Neural progenitor cell (in vitro differentiated cells): ENCODE data around the gene RAP1GDS1. TPM values are rescaled to one million over a fixed set of nuclear protein-coding genes. Genes with fewer than 3 reads are reported as not detected.
A peak's percentile ranks its signal among the peaks of the same experiment; 100 is the strongest.
"Not testable (repeated sequence)": the region's sequence is repeated elsewhere in the genome, so short reads cannot be mapped to it uniquely, and the experiment has no call there.

Experiments
- DNase-seq: peaks from one replicate; pipeline ENCODE4 v3.0.0-alpha.2; 2016; ENCODE audit warnings: low spot score
- H2AFZ ChIP-seq: fragments of 200-600 bp; sonication (generic); replicated peaks from 2 replicates; pipeline ENCODE4 v1.6.1; 2016; ENCODE audit warnings: antibody characterized with exemption
- H3F3A ChIP-seq: fragments of 200-600 bp; sonication (generic); 2 replicates; pipeline ENCODE4 v1.6.1; 2016; ENCODE audit warnings: antibody characterized with exemption, low read depth
- H3K27ac ChIP-seq: fragments of 200-600 bp; sonication (generic); 2 replicates; pipeline ENCODE4 v1.5.1; 2016; ENCODE audit warnings: mild to moderate bottlenecking
- H3K27me3 ChIP-seq: fragments of 200-600 bp; sonication (generic); 2 replicates; pipeline ENCODE4 v1.6.1; 2016; ENCODE audit warnings: mild to moderate bottlenecking, moderate library complexity
- H3K36me3 ChIP-seq: fragments of 200-600 bp; sonication (generic); 2 replicates; pipeline ENCODE4 v1.5.1; 2016
- H3K4me1 ChIP-seq: fragments of 200-600 bp; sonication (generic); 2 replicates; pipeline ENCODE4 v1.6.1; 2016; ENCODE audit warnings: mixed run types
- H3K4me2 ChIP-seq: fragments of 200-600 bp; sonication (generic); 2 replicates; pipeline ENCODE4 v1.6.1; 2016
- H3K4me3 ChIP-seq: fragments of 200-600 bp; sonication (generic); 2 replicates; pipeline ENCODE4 v1.5.1; 2016
- H3K79me2 ChIP-seq: fragments of 200-600 bp; sonication (generic); 2 replicates; pipeline ENCODE4 v1.6.1; 2016; ENCODE audit warnings: low read depth
- H3K9ac ChIP-seq: fragments of 200-600 bp; sonication (generic); 2 replicates; pipeline ENCODE4 v1.6.1; 2016
- H3K9me3 ChIP-seq: fragments of 200-600 bp; sonication (generic); 2 replicates; pipeline ENCODE4 v1.5.1; 2016; ENCODE audit warnings: low read depth
- H4K20me1 ChIP-seq: fragments of 200-600 bp; sonication (generic); 2 replicates; pipeline ENCODE4 v1.6.1; 2016; ENCODE audit warnings: low read depth
- H3K27ac Mint-ChIP-seq: 3 replicates; pipeline ENCODE4 v1.8.0; 2021; ENCODE audit warnings: mixed read lengths
- H3K27me3 Mint-ChIP-seq: 2 replicates; pipeline ENCODE4 v1.8.0; 2022; ENCODE audit warnings: low read depth, mild to moderate bottlenecking, inconsistent platforms, moderate library complexity, mixed read lengths; ENCODE audit not compliant: insufficient read depth
- H3K36me3 Mint-ChIP-seq: 3 replicates; pipeline ENCODE4 v1.8.0; 2021; ENCODE audit warnings: mixed read lengths
- H3K4me1 Mint-ChIP-seq: 3 replicates; pipeline ENCODE4 v1.8.0; 2021; ENCODE audit warnings: mixed read lengths
- H3K4me3 Mint-ChIP-seq: 3 replicates; pipeline ENCODE4 v1.8.0; 2021; ENCODE audit warnings: mild to moderate bottlenecking, moderate library complexity, mixed read lengths
- H3K9me3 Mint-ChIP-seq: 3 replicates; pipeline ENCODE4 v1.8.0; 2020; ENCODE audit warnings: mixed read lengths
- CTCF ChIP-seq: fragments of 200-600 bp; sonication (generic); IDR thresholded peaks from 2 replicates; pipeline ENCODE4 v1.5.1; 2017; ENCODE audit warnings: antibody characterized with exemption, mild to moderate bottlenecking
- EZH2 ChIP-seq: fragments of 200-600 bp; sonication (generic); IDR thresholded peaks from 2 replicates; pipeline ENCODE4 v1.6.1; 2017; ENCODE audit warnings: antibody characterized with exemption, mild to moderate bottlenecking, moderate library complexity
- EZH2phosphoT487 ChIP-seq: fragments of 200-600 bp; sonication (generic); IDR thresholded peaks from 2 replicates; pipeline ENCODE4 v1.6.1; 2017; ENCODE audit warnings: antibody characterized with exemption
- total RNA-seq: library from RNA; depleted of rRNA; stranded (reverse); fragments of >200 nt; gene quantifications from 2 replicates; pipeline ENCODE4 v1.2.3, GENCODE V29; 2015; ENCODE audit warnings: low replicate concordance

RAP1GDS1 gene
- total RNA-seq, 1 donor from 2014 or later, result 65.1 TPM

GRCh38 chr4:98452091-98452490 lies 190.9 kb downstream of the RAP1GDS1 start:
- H3K4me3 ChIP-seq, result no peak overlapping the region
- DNase-seq, result no peak
- H4K20me1 ChIP-seq, result no peaks in the 10 kb centered on the region
- no peaks in the 10 kb centered on the region for H3F3A ChIP-seq
- TF ChIP-seq EZH2phosphoT487 (no peak), EZH2 (no peak), CTCF (no peak)
- H3K27ac Mint-ChIP-seq, result no peak overlapping the region
- H3K79me2 ChIP-seq, result no peaks in the 10 kb centered on the region
- H3K9me3 Mint-ChIP-seq, result peaks cover 8% of the 10 kb centered on the region
- H2AFZ ChIP-seq, result no peak overlapping the region
- no peak overlapping the region for H3K9ac ChIP-seq
- H3K36me3 Mint-ChIP-seq, result peaks cover 3% of the 10 kb centered on the region
- no peak overlapping the region for H3K4me3 Mint-ChIP-seq
- no peaks in the 10 kb centered on the region for H3K36me3 ChIP-seq
- H3K27me3 ChIP-seq, result no peaks in the 10 kb centered on the region
- H3K9me3 ChIP-seq, result no peaks in the 10 kb centered on the region
- H3K4me2 ChIP-seq, result no peak overlapping the region
- H3K4me1 Mint-ChIP-seq, result no peaks in the 10 kb centered on the region
- H3K27me3 Mint-ChIP-seq, result peaks cover 5% of the 10 kb centered on the region
- H3K27ac ChIP-seq, result no peak overlapping the region
- no peaks in the 10 kb centered on the region for H3K4me1 ChIP-seq

DNA sequence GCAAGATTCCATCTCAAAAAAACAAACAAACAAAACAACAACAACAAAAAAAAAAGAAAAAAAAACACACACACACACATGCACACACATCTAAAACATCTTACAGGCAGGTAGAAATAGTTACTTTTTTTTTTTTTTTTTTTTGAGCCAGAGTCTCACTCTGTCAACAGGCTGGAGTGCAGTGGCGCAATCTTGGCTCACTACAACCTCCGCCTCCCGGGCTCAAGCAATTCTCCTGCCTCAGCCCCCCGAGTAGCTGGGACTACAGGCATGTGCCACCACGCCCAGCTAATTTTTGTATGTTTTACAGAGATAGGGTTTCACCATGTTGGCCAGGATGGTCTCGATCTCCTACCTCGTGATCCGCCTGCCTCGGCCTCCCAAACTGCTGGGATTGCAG lies 196.2 kb downstream of the RAP1GDS1 start:
- not testable (repeated sequence) for DNase-seq, H3K4me1 ChIP-seq, H3K9me3 ChIP-seq, H3F3A ChIP-seq, H3K9me3 Mint-ChIP-seq, H3K4me2 ChIP-seq, H3K27ac ChIP-seq, H2AFZ ChIP-seq, H3K27me3 ChIP-seq, H3K36me3 ChIP-seq, H3K79me2 ChIP-seq, H3K4me3 ChIP-seq, H3K9ac ChIP-seq, H3K4me3 Mint-ChIP-seq, H3K4me1 Mint-ChIP-seq, H3K36me3 Mint-ChIP-seq, H3K27me3 Mint-ChIP-seq, H3K27ac Mint-ChIP-seq, H4K20me1 ChIP-seq

GRCh38 chr4:98461121-98461865 lies 200.1 kb downstream of the RAP1GDS1 start:
- H3K27ac ChIP-seq, H3K27me3 ChIP-seq, H3K9me3 ChIP-seq, H2AFZ ChIP-seq, H3K4me3 ChIP-seq, H3K9ac ChIP-seq, H3K4me2 ChIP-seq, H3K4me3 Mint-ChIP-seq, H3K36me3 Mint-ChIP-seq, H3K4me1 ChIP-seq, H3K27me3 Mint-ChIP-seq, H3K4me1 Mint-ChIP-seq, H3F3A ChIP-seq, DNase-seq, H3K9me3 Mint-ChIP-seq, H3K36me3 ChIP-seq, H3K79me2 ChIP-seq, H4K20me1 ChIP-seq: not testable (repeated sequence)
- peak overlapping the region; percentile 81 for H3K27ac Mint-ChIP-seq

GRCh38 chr4:98462487-98462886 lies 201.3 kb downstream of the RAP1GDS1 start:
- H3K4me3 Mint-ChIP-seq, result no peak overlapping the region
- H3K4me1 Mint-ChIP-seq, result peaks cover 1% of the 10 kb centered on the region
- Histone ChIP-seq H3K36me3 (no peaks in the 10 kb centered on the region), H3K4me3 (no peak overlapping the region), H3F3A (no peaks in the 10 kb centered on the region), H3K79me2 (no peaks in the 10 kb centered on the region), H3K27me3 (no peaks in the 10 kb centered on the region), H3K9me3 (no peaks in the 10 kb centered on the region), H2AFZ (no peak overlapping the region), H3K27ac (no peak overlapping the region), H4K20me1 (no peaks in the 10 kb centered on the region), H3K4me1 (no peaks in the 10 kb centered on the region), H3K9ac (no peak overlapping the region), H3K4me2 (no peak overlapping the region)
- H3K36me3 Mint-ChIP-seq, result no peaks in the 10 kb centered on the region
- H3K9me3 Mint-ChIP-seq, result no peaks in the 10 kb centered on the region
- TF ChIP-seq EZH2phosphoT487 (no peak), CTCF (no peak), EZH2 (no peak)
- DNase-seq, result no peak
- H3K27me3 Mint-ChIP-seq, result peaks cover 2% of the 10 kb centered on the region
- no peak overlapping the region for H3K27ac Mint-ChIP-seq
